Uterus (tissue), 2 donors: ENCODE data around the gene HAUS8.

Experiments
- POLR2A ChIP-seq, 2 donors: fragments of 450-650 bp; IDR thresholded peaks; one replicate each; pipeline ENCODE4 v1.6.1; 2016; ENCODE audit warnings: antibody characterized with exemption in 2 of 2, mild to moderate bottlenecking in 1 of 2, moderate library complexity in 1 of 2
- TF ChIP-seq, protein P1 (sequence below), 4 experiments: fragments of 200-600 bp in 2 of 4; fragments of 450-650 bp in 2 of 4; sonication (generic) in 2 of 4; IDR thresholded peaks; one replicate each; pipeline ENCODE4 v1.5.1; 2016 to 2019; ENCODE audit warnings: antibody characterized with exemption in 4 of 4, mild to moderate bottlenecking in 2 of 4, moderate library complexity in 1 of 4

DNA sequence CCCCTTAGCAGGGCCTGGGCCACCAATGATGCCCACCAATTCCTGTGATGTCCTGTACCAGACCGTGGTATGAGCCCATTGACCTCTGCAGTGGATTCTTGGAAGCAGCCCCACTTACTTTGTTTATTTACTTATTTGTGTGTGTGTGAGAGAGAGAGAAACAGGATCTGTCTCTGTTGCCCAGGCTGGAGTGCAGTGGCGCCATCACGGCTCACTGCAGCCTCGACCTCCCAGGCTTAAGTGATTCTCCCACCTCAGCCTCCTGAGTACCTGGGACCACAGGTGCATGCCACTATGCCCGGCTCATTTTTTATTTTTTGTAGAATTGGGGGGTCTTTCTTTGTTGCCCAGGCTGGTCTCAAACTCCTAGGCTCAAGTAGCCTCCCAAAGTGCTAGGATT is 13.3 kb upstream of the HAUS8 start:
- TF ChIP-seq, protein P1, sequence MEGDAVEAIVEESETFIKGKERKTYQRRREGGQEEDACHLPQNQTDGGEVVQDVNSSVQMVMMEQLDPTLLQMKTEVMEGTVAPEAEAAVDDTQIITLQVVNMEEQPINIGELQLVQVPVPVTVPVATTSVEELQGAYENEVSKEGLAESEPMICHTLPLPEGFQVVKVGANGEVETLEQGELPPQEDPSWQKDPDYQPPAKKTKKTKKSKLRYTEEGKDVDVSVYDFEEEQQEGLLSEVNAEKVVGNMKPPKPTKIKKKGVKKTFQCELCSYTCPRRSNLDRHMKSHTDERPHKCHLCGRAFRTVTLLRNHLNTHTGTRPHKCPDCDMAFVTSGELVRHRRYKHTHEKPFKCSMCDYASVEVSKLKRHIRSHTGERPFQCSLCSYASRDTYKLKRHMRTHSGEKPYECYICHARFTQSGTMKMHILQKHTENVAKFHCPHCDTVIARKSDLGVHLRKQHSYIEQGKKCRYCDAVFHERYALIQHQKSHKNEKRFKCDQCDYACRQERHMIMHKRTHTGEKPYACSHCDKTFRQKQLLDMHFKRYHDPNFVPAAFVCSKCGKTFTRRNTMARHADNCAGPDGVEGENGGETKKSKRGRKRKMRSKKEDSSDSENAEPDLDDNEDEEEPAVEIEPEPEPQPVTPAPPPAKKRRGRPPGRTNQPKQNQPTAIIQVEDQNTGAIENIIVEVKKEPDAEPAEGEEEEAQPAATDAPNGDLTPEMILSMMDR (IDR thresholded peaks at IDR 0.05), result no peak
- TF ChIP-seq POLR2A (IDR thresholded peaks at IDR 0.05), result no peak
